ENCODE data around the gene MCF2L2.

DNA sequence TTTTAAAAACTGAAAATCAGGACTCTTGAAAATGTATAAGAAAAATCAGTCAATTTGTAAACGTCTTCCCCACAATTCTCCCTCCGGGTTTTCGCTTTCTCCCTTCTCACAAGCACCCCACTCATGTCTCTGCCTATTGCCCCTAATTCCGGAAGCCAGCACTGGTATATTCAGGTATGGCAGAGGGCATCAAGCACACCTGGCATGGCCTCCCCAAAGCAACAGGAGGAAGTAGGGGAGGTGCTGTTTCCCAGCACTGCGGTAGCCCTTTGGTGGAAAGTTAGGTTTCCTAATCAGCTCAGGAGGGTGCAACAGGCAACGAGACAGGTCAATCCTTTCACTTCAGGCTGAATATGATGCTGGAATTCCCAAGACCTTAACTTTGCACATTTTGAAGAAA lies 296.0 kb downstream of the MCF2L2 start:
- TF ChIP-seq CTCF (IDR thresholded peaks at IDR 0.05): no peak
- TF ChIP-seq POLR2A (IDR thresholded peaks at IDR 0.05): no peak
